Stomach (tissue), 9 donors: ENCODE data around the gene SH3GL2. TPM values are rescaled to one million over a fixed set of nuclear protein-coding genes. Genes with fewer than 3 reads are reported as not detected.

Source experiments
- DNase-seq, 2 donors: peaks; one replicate each; pipeline versions ENCODE4 v3.0.0 to v3.0.0-alpha.2; 2013 to 2019
- H3K27ac ChIP-seq, 5 donors: fragments of 200-600 bp in 4 of 5; sonication (generic) in 4 of 5; one replicate each; pipeline ENCODE4 v1.5.1; 2013 to 2019; ENCODE audit warnings: mild to moderate bottlenecking in 1 of 5, moderate library complexity in 1 of 5
- H3K27me3 ChIP-seq, 3 donors: fragments of 200-600 bp; sonication (generic); one replicate each; pipeline ENCODE4 v1.5.1; 2017 to 2019; ENCODE audit warnings: mixed run types in 1 of 3
- H3K36me3 ChIP-seq, 4 donors: fragments of 200-600 bp; sonication (generic); 1 replicate in 3 of 4; 2 replicates in 1 of 4; pipeline ENCODE4 v1.5.1; 2016 to 2019
- H3K4me1 ChIP-seq, 4 donors: fragments of 200-600 bp; sonication (generic); one replicate each; pipeline ENCODE4 v1.5.1; 2016 to 2019
- H3K4me3 ChIP-seq, 4 donors: fragments of 200-600 bp; sonication (generic) in 3 of 4; one replicate each; pipeline ENCODE4 v1.5.1; 2016 to 2019; ENCODE audit warnings: mild to moderate bottlenecking in 1 of 4
- H3K9me3 ChIP-seq, 4 donors: fragments of 200-600 bp; sonication (generic); one replicate each; pipeline ENCODE4 v1.5.1; 2016 to 2019
- CTCF ChIP-seq, 7 experiments: fragments of 450-650 bp in 4 of 7; fragments of 200-600 bp in 3 of 7; sonication (generic) in 3 of 7; IDR thresholded peaks; one replicate each; pipeline ENCODE4 v1.5.1; 2016 to 2019; ENCODE audit warnings: antibody characterized with exemption in 7 of 7, control low read depth in 2 of 7, mild to moderate bottlenecking in 1 of 7
- EP300 ChIP-seq: sonication (generic); formaldehyde crosslinking; IDR thresholded peaks from one replicate; pipeline ENCODE4 v1.6.1; 2017; ENCODE audit warnings: antibody characterized with exemption
- POLR2A ChIP-seq, 4 donors: fragments of 450-650 bp; IDR thresholded peaks; one replicate each; pipeline ENCODE4 v1.6.1; 2016; ENCODE audit warnings: antibody characterized with exemption in 4 of 4, control low read depth in 2 of 4, mild to moderate bottlenecking in 1 of 4, moderate library complexity in 1 of 4
- POLR2AphosphoS5 ChIP-seq, 3 donors: sonication (generic); formaldehyde crosslinking; IDR thresholded peaks; one replicate each; pipeline ENCODE4 v1.6.1; 2016; ENCODE audit warnings: antibody characterized with exemption in 3 of 3
- WGBS, 5 donors: extraction: QIAGEN DNeasy Blood & Tissue Kit in 3 of 5; methylation state at CpG; one replicate each; pipeline versions ENCODE4 v1.1.5 to v1.1.7; 2013 to 2018; 5-methylcytosine and 5-hydroxymethylcytosine counted together
- intact Hi-C: fragments of 100-400 bp; cut with DNase I; formaldehyde crosslinking; loops from one replicate; pipeline ENCODE4 v1.15.1; 2023; ENCODE audit warnings: low total_unique reads
- polyA plus RNA-seq, 3 donors: library from polyadenylated mRNA; stranded (reverse); fragments of 200-250 nt; gene quantifications; one replicate each; pipeline ENCODE4 v1.2.3, GENCODE V29; 2013
- total RNA-seq, 5 donors: library from RNA; depleted of rRNA; stranded (reverse); fragments of >200 nt; gene quantifications; one replicate each; pipeline versions ENCODE4 v1.1.0 to v1.2.3, GENCODE V29; 2014 to 2016
- donor health status: healthy with polysubstance abuse.
- donor health status: Bipolar disorder and iron deficiency.
- donor health status: healthy.

Gene SH3GL2
- total and polyA plus RNA-seq, 8 donors, result 0.89 to 17.5 (median 7.7) TPM; not detected in 1

- Histone ChIP-seq H3K4me1 (no peaks in the 10 kb centered on the region), H3K4me3 (no peak overlapping the region), H3K27ac (no peak overlapping the region), H3K36me3 (no peaks in the 10 kb centered on the region), H3K27me3 (no peaks in the 10 kb centered on the region), H3K9me3 (peaks cover 0 to 6% (median 0%) of the 10 kb centered on the region in 4 donors)
- intact Hi-C loops, result no loop called here
- no peak for TF ChIP-seq POLR2A (IDR thresholded peaks at IDR 0.05)
- no peak for TF ChIP-seq EP300
- no peak for TF ChIP-seq POLR2AphosphoS5 (IDR thresholded peaks at IDR 0.05)
- no peak for TF ChIP-seq CTCF (IDR thresholded peaks at IDR 0.05)
- 77 to 85% (median 78%) methylated on average over 7 of the region's 7 CpGs for WGBS, 5 donors
- DNase-seq, result no peak
These were observed 152.0 kb downstream of the SH3GL2 start for GRCh38 chr9:17730899-17731298.

- no peaks in the 10 kb centered on the region for H3K27me3 ChIP-seq
- H3K4me3 ChIP-seq, result no peak overlapping the region
- WGBS, 5 donors, result 80 to 88% (median 85%) methylated on average over 4 of the region's 4 CpGs
- H3K27ac ChIP-seq, result no peak overlapping the region
- intact Hi-C loops, result no loop called here
- TF ChIP-seq POLR2A (IDR thresholded peaks at IDR 0.05), result no peak
- no peak for TF ChIP-seq EP300
- no peak for TF ChIP-seq POLR2AphosphoS5 (IDR thresholded peaks at IDR 0.05)
- no peak for TF ChIP-seq CTCF (IDR thresholded peaks at IDR 0.05)
- no peaks in the 10 kb centered on the region for H3K4me1 ChIP-seq
- no peak for DNase-seq
- H3K36me3 ChIP-seq, result no peaks in the 10 kb centered on the region
- peaks cover 0 to 6% (median 0%) of the 10 kb centered on the region in 4 donors for H3K9me3 ChIP-seq
These were observed 152.4 kb downstream of the SH3GL2 start for GRCh38 chr9:17731308-17731707.

- Histone ChIP-seq H3K27me3 (no peaks in the 10 kb centered on the region), H3K9me3 (peaks cover 0 to 4% (median 0%) of the 10 kb centered on the region in 4 donors), H3K4me1 (no peaks in the 10 kb centered on the region), H3K4me3 (no peak overlapping the region), H3K27ac (no peak overlapping the region), H3K36me3 (no peaks in the 10 kb centered on the region)
- WGBS, 5 donors, result 16 to 47% (median 30%) methylated on average over 2 of the region's 2 CpGs
- no peak for TF ChIP-seq EP300
- TF ChIP-seq CTCF (IDR thresholded peaks at IDR 0.05), result no peak
- no peak for TF ChIP-seq POLR2A (IDR thresholded peaks at IDR 0.05)
- no peak for TF ChIP-seq POLR2AphosphoS5 (IDR thresholded peaks at IDR 0.05)
- DNase-seq, result no peak
- intact Hi-C loops, result no loop called here
These were observed 155.8 kb downstream of the SH3GL2 start for GRCh38 chr9:17734674-17735073.

GRCh38 chr9:17735859-17736258, 157.0 kb downstream of the SH3GL2 start:
- DNase-seq, result no peak
- intact Hi-C loops, result no loop called here
- Histone ChIP-seq H3K4me1 (no peaks in the 10 kb centered on the region), H3K9me3 (no peaks in the 10 kb centered on the region), H3K27me3 (no peaks in the 10 kb centered on the region), H3K27ac (no peak overlapping the region), H3K4me3 (no peak overlapping the region), H3K36me3 (no peaks in the 10 kb centered on the region)
- no peak for TF ChIP-seq POLR2A (IDR thresholded peaks at IDR 0.05)
- no peak for TF ChIP-seq CTCF (IDR thresholded peaks at IDR 0.05)
- no peak for TF ChIP-seq EP300
- TF ChIP-seq POLR2AphosphoS5 (IDR thresholded peaks at IDR 0.05), result no peak
- WGBS, 5 donors, result 72 to 86% (median 85%) methylated on average over 3 of the region's 3 CpGs
